NCI-H510A (cell line): ENCODE measurements around the gene ZFHX3.

Experiments
- DNase-seq: peaks from one replicate; lab custom pipeline; 2025; lab: John Stamatoyannopoulos, UW

ZFHX3 gene

DNA sequence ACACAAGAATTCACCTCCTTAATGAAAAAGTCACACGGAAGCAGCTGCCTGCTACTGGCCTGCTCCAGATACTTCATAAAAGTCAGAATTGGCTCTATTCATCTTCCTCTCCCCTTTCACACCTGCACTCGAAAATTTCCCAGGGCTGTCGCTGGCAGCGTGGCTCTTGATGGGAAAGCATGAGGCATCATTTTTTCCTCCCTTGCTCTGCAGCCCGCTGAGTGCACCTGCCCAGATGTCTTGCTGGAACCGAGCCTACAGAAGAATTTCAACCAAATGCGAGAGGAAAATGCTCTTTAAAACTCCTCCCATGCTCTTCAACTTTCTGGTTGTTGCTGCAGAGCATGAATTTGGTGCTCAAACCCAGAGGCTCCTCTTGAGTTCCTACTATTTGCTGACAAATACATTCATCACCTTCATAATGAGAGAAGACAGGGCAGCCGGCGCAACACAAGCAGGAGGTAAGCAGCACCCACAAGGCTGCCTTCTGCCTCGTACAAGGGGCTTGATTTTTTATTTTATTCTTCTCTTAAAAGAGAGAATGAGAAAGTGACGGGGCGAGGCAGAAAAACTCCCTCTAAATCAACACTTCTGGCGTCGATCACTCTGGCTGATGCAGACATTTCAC, 146.8 kb downstream of the ZFHX3 start:
- DNase-seq = no peak

DNA sequence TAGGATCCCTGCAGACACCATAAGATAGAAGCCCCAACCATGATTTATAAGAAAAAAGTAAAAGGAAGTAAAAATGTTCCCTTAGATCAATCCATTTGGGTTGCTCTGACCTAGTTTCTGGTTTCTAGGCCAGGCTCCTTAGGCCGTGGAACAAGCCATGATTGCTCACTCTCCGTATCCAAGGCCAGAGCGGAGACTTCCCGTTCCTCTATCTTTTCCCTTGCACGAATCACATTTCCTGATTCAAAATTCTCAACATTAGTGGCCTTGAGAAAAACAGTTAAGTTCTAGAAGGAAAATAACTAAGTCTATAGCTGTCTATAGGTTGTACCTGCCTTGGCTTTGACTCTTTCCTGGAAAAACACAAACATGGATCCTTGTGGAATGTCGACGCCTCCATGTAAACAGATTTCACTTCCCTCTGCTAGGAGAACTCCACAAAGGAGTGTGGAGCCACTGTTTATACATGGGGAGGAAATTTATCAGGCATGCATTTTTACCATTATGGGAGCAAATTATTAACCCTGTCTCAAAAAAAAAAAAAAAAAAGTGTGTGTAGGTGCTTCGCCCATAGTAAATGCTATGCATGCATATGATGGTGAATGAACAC, 149.6 kb downstream of the ZFHX3 start:
- DNase-seq = no peak

DNA sequence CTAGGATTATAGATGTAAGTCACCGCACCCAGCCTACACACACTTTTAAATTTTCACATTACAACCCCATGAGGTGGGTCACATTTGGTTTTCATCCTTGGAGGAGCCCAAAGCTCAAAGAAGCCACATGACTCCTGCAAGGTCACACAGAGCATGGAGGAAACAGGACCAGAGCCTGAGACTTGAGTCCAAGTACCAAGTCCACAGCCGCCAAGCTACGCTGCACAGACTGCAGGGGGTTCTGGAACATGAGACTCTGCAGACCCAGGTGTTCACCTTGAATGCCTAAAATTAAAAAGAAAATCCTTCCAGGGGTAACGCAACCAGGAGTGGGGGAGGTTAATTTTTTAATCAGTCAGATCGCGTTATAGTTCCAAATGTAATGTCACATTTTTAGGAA, 150.2 kb downstream of the ZFHX3 start:
- no peak for DNase-seq

DNA sequence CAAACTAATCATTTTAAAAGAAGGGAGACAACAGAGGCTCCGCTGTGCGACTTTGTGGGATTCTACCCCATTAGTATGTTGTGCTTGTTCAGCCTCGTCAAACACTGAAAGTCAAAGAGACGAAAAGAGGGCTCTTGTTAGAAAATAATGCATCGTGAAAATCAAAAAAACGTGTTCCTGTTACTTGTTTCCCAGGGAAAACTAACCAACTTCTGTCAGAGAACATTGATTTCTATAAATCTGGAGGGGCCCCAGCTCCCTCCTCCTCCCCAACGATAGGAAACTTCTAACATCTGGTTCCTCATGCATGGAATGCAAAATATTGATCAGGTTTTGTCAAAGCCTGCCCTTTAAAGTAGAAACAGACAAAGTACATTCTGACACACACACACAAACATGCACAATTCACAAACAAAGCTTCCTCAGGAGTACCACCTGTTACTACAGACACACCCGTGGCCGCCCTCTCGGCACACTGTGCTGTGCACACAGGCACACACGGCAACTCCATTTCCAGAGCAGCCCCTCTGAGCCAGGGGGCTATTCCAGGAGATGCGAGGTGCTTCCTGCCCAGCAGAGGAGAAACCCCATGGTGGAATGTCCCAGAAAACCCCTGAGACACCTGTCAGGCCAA, 151.3 kb downstream of the ZFHX3 start:
- no peak for DNase-seq

DNA sequence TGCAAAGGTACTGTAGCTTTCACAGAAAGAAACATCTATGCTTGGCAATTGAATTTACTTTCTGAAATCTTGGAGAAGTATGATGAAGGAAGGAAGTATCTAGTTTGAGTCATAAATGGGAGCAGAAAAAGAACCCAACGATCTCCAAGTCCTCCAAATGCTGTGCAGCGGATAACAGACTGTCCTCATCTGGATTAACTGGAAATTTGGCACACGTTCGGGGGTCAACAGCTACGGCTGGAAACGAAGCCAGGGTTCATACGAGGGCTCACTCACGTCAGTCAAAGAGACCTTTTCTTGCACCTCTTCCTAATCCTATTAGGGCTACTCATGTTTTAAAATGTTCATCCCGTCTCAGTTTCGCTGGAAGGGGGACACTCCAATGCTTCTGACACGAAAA, 152.0 kb downstream of the ZFHX3 start:
- no peak for DNase-seq

DNA sequence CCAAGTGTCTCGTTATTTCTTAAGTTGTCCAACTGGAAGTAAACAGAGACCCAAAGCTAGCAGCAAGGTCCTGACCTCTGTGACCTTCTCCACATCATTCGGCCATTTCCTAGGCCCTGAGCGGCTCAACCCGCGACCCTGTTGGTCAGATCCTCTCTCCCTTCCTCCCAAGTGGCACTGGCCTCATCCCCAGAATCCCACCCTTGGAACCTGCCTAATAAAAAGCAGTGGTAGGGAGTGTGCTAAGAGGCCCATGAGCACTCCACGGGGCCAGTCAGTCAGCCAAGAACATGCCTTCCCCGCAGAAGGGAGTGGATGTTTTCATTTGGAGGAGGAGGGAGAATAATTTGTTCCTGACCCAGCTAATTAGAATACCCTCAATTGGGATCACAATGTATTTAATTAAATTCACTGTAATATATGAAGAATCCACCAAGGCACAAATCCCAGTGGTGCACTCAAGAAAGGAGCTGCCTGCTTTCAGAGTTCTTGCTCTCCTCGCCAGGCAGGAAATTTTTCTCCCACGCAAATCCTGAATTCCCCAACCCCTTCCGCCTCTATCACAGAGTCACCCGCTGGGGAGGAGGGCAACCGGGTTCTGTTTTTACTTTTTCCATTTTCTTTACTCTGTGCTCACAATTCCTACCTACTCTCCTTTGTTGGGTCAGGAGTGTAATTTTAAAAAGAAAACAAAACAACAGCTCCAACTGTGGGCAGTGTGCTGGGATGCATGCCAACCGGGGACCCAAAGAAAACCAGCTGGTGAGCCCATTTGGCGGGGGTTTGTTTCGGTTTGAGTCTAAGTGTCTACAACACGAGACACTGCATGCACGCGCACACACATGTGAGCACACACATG, 153.4 kb downstream of the ZFHX3 start:
- DNase-seq = no peak

DNA sequence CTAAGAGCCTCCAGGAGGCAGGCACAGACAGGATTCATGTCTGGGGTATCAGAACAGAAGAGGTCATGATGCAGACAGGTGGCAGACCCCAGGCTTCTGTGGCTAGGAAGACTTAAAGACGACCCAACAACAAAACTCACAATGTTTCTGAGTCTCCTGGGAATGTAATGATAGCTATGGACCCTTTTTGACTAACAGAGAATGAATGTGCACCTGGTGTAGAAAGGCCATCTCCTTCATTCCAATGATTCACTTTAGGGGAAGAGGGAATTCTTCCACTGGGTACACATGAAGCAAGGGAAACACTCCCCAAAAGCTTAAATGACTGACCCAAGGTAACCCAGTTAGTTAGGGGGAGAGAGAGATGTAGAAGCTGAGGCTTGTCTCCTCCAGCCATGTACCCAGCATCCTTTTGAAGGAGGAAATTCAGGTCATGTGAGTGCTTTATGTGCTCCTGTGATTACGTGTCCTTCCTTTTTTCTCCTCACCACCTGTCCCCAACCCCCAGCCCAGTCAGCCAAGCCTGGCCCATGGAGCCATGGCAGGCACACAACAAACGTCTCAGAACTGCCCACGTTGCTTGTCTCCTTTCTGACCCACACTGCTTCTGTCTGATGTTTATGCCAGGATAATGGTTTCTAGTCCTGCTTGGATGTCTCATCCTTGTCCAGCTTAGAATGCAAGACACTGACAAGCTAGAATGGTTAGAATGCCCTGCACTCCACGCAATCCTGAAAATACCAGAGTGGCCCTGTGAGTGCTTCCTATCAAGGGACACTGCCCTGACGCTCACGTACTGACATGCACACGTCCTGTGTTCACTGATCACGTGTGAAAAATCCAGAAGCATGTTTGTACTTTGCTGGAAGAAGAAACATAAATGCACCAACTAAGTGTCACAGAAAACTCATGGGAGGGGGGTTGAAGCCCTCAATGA, 156.4 kb downstream of the ZFHX3 start:
- DNase-seq = no peak

DNA sequence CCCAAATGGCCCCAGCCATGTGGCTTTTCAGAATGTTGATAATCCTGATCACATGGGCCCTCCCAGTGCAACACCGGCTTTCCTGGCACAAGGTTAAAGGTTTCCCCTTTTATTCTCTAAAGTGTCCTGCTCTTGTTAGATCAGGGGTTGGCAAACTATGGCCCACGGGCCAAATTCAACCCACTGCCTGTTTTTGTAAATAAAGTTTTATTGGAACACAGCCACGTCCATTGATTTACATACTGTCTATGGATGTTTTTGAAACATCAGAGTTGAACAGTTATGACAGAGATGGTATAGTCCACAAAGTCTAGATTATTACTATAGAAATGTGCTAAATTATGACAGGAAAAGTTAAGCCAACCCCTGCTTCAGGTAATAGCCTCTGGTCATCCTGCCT, 157.3 kb downstream of the ZFHX3 start:
- no peak for DNase-seq

DNA sequence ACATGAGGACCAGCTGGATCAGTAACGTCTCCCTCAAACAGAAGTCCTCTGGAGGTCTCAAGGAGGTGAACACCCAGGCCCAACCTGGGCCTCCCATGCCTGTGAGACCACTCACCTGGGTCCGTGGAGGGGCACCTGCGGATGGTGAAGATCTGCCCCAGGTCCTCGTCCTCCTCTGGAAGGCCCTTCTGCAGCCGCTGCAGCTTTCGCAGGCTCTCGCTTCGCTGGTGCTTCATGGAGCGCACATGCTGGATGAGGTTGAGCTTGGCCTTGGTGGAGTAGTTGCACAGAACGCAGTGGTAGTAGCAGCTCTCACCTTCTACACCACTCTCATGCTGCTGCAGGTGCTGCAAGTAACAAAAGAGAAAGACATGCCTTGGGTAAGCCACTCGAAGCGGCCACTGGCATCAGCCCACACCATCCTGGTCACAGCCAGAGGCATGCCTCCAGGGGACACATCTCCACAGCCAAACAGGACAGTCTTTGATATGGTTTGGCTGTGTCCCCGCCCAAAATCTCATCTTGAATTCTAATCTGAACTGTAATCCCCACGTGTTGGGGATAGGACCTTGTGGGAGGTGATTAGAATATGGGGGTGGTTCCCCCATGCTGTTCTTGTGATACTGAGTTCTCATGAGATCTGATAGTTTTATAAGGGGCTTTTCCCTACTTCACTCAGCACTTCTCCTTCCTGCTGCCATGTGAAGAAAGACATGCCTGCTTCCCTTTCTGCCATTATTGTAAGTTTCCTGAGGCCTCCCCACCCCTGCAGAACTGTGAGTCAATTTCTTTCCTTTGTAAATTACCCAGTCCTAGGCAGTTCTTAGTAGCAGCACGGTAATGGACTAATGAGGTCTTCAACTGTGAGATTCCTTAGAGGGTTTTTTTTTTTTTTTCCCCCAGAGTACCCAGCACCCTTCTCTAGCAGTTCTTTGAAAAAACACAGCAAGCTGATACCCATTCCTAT, 158.0 kb downstream of the ZFHX3 start:
- DNase-seq = no peak

DNA sequence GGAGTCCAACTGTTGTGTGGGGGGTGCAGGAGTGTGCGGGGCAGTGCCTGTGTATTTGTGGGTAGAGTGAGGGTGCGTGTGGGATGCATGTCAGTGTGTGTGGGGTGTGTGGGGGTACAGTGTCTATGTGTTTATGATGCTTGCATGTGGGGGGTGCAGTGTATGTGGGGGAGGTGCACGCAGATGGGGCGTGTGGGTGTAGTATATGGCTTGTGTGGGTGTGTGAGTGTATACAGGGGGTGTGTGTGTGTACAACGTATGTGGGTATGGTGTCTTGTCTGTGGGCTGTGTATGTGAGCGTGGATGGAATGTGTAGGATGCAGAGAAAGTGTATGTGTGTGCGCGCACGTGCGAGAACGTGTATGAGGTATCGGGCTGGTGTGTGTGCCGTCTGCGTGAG, 160.4 kb downstream of the ZFHX3 start:
- DNase-seq = no peak

DNA sequence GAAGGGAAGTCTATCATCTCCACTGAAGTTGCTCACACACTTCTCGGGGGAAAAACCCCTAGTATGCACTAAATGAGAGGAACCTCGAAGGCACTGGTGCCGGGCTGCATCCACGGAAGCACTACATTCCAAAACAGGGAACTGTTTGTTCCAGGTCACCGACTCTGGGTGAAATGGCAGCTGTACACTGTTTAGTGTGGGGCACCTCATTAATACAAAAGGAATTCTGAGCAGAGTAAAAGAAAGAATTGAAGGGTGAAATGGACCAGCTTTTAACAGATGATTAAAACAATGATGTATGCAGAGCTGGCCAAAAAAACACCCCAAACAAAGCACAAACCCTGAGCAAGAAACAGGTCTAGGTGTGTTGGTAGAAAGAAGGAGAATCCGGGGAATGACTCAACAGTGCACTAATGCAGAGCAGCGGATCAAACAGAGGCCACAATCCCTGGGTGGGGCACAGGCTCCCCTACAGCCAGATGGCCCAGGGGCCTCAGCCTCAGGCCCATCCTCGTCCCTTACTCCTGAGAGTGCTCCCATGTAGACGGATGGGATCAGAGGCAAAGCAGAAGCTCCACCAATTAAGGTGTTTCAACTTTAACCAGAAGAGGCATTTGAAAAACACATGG, 161.5 kb downstream of the ZFHX3 start:
- DNase-seq = no peak

DNA sequence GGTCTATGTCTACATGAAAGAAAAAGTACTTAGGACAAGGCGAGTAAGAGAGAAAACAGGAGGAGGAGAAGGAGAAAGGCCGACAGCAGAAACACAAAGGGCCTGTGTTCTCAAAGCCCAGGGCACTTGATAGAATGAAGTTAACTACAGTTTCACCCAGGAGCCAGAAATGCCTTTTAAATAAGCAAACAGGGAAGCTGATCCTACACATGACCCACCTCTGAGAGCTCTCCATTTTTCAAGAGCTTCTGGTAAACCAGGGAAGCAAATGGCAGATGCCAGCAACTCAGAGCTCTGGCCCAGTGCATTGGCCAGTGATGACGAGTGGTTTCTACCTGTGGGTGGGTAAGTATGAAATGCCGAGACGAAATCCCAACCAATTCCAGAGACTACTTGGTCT, 163.4 kb downstream of the ZFHX3 start:
- DNase-seq = peak; percentile 52

DNA sequence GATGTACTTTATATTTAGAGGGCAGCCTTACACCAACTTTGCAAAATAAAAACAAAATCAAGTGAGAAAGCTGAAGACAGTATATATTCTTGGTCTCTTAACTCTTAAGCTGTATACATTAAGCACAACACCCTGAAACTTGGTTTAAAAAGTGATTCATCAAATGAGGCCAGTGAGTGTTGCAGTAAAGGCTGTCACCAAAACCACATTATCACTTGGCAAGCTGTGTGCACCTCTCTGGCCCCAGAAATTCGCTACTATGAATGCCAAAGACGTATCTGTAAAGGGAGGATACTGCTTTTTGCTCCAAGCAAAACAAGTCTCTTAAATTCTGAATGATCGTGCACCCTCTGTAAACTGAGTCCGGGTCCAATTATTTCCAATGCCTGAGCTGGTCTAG, 163.9 kb downstream of the ZFHX3 start:
- DNase-seq = no peak

DNA sequence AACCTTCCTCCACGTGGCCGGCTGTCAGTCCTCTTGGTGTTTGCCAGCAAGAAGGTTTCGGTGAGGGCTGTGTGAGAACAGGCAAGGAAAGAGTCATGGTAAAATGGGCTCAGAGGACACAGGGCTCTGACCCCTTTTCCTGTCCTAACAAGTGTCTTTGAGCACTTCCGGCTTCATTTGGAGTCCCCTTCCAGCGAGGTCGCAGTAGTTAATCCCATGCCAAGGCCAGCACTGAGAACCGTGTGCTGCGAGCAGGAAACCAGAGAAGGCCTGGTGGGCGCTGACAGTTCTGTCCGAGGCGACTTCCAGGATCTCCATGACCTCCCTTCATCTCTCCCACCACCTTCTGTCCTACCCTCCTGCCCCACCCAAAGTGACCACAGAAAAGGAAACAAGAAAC, 168.1 kb downstream of the ZFHX3 start:
- DNase-seq = no peak

DNA sequence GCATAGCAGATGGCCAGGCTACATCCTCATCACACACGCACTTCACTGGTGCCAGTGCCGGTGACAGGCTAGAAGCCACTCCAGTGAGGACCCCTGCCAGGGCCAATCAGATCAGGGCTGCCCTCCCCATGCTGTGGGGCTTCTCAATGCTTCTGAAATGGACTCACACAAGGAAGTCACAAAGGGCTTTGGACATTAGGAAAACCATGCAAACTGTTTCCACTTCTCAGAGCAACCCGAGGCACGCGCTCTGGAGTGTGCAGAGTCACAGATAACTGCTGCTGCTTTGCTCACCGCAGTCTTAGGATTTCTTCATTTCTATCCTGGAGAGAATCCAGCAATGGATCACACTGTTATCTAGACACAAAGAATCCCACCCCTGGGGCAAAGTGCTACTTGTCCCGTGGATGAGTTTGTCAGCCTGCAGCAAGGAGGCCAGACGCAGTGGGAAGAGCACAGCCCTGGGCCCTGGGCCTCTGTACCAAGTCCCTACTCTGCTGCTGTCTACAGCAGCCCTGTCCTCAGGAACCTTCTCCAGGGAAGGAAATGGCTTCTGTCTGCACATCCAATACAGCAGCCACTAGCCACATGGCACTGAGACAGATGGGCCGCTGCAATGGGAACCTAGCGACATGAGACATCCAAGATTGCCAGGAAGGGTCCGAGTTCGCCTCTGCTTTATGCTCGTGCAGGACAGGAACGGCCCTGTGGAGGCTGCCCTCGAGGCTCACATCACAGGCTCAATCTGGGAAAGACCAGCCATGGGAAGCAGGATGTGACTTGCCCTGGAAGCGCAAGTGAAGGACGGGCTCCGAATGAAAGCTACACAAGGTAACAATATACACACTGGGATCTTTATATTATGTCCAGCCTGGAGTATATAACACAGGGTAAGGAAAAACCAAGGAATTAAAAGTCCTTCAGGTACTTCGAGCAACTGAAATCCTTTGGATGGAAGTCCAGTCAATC, 169.3 kb downstream of the ZFHX3 start:
- DNase-seq = no peak

DNA sequence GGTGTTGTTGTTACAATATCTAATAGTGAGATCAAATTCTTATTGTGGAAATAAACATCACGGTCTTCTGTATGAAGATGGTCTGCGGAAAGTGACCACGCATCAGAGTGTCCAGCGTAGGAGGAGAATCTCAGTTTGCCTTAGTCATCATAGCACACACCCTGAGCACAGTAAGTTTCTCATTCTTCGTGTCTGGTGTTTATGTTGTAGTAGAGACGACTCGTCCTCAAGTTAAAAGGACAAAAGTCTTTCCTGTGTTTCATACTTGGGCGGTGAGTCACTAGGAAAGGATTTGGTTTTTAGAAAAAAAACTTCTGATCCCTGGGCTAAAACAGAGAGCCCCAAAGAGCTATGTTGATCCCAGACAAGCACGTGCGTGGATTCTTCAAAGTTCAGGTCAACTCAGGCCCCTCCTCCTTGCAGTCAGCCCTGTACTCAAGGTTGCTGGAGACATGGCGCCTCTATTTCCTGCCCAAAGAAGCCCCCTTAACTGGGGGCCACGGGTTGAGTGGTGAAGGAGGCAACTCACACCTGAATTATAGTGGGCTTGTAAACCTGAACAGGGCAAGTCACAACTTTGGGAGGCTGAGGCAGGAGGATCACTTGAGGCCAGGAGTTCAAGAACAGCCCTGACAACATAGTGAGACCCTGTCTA, 170.4 kb downstream of the ZFHX3 start:
- no peak for DNase-seq

DNA sequence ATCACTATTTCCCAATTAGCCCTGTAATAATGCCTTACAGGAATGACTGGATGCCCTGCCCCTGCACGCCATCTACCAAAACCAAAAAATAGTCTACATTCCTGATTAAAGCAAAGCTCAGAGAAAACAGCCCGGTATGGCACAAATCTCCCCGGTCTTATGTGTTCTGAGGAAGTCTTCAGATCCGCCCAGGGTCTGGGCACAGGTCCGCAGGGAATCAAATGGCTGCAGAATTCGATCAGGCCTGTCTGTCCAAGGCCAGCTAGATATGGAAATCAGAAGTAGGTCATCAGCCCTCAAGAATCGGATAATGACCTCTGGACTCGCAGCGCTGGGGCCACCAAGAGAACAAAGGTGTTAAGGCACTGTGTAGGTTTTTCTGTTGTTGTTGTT, 171.0 kb downstream of the ZFHX3 start:
- DNase-seq = no peak

DNA sequence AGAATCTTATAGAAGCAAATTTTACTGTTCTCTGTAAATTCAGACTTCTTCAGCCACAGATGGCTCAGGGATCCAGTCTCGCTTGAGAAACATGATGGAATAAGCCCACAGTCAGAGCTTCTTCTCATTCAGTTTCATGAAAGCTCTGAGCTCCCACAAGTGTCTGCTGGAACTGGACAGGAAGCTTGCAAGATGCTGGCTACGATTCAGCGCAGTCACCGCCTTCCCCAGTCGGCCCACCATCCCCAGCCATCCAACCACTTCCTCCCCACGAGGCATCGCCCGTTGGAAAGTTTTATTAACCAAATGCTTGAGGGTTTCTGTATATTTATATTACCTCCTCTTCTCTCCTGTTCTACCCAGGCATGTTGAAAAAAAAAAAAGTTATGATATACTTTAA, 171.7 kb downstream of the ZFHX3 start:
- no peak for DNase-seq
